OCI-LY3 (cell line): ENCODE data around the gene UNKL.

Experiments
- EZH2phosphoT487 ChIP-seq: fragments of 200-600 bp; shearing (Covaris generic); IDR thresholded peaks from 2 replicates; pipeline ENCODE4 v1.6.1; 2018; ENCODE audit warnings: antibody characterized with exemption, mixed run types, low read depth
- TF ChIP-seq, protein P1 (sequence below): fragments of 200-600, 300-600 bp; sonication (generic); IDR thresholded peaks from 2 replicates; pipeline ENCODE4 v1.5.1; 2014; ENCODE audit warnings: antibody characterized with exemption, low read length, low read depth

GRCh38 chr16:1438229-1439057, 23.9 kb upstream of the UNKL start:
- TF ChIP-seq, protein P1, sequence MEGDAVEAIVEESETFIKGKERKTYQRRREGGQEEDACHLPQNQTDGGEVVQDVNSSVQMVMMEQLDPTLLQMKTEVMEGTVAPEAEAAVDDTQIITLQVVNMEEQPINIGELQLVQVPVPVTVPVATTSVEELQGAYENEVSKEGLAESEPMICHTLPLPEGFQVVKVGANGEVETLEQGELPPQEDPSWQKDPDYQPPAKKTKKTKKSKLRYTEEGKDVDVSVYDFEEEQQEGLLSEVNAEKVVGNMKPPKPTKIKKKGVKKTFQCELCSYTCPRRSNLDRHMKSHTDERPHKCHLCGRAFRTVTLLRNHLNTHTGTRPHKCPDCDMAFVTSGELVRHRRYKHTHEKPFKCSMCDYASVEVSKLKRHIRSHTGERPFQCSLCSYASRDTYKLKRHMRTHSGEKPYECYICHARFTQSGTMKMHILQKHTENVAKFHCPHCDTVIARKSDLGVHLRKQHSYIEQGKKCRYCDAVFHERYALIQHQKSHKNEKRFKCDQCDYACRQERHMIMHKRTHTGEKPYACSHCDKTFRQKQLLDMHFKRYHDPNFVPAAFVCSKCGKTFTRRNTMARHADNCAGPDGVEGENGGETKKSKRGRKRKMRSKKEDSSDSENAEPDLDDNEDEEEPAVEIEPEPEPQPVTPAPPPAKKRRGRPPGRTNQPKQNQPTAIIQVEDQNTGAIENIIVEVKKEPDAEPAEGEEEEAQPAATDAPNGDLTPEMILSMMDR, result no peak
- TF ChIP-seq EZH2phosphoT487, result no peak
